ENCODE results near the gene FGF14.
A peak's percentile ranks its signal among the peaks of the same experiment; 100 is the strongest.

Gene FGF14

DNA sequence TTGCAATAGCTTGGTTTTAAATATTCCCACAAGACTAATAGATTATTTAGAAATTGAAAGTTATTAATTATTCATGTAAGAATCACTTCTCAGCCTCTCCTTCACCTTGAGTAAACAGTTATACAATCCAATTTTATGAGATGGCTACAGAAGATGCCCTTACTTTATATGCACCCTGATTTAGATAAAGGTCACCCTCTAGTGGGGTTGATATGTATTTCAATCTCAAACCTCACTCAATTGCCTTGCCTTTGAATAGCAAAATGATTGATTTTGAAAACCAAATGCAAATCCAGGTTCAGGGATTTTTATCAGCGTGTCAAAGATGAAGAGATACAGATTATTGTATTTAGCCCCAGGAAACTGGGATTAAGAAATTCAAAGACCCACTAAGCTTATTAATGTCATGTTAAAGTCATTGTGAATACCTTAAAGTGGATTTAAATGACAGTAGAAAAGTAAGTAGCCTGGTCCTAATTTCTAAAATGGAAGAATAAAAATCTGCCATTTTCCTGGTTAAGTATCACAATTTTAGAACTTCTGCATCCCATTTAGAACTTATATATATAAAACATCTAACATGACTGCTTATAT, 644.3 kb downstream of the FGF14 start:
- peak; percentile 57 for DNase-seq

DNA sequence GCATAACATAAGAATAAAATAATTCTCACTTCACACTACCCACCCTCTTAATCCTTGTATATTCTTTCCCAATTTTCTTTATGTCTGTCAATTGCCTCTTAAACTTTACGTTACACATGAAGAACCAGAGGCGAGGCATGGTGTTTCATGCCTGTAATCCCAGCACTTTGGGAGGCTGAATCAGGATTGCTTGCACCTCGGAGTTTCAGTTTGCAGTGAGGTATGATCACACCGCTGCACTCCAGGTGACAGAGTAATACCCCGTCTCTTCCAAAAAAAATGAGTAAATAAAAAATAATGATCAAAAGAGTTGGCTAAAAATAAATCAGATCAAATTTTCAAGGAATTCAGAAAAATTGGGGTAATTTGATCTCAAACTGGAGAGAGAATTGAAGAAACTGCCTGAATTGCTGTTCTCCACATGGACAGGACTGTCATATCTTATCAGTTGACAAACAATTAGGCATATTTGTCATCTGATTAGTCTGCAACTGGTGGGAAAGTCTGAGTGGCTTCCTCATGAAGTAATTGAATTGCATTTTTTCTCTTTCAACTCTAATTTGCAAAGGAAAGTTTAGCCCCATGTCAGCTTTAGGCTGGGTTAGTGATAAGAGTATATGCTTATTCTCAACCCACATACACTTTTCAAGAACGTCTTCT, 646.5 kb downstream of the FGF14 start:
- no peak for DNase-seq

DNA sequence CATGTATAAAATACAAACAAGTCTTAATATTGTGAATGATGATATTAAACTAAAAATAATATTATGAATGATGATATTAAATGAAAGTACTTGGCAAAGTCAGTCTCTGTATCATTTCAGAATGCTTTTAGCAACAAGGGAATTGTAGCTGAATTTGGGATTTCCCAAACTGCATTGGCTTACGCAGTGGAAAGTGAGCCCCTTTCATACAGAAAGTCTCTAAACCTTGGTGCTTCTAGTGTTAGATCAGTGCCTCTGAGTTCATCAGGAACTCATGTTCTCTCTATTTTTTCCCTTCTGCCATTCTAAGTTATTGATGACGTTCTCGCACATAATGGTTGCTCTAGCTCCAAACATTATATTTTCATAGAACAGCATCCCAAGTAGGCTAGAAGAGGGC, 649.4 kb downstream of the FGF14 start:
- DNase-seq = no peak

DNA sequence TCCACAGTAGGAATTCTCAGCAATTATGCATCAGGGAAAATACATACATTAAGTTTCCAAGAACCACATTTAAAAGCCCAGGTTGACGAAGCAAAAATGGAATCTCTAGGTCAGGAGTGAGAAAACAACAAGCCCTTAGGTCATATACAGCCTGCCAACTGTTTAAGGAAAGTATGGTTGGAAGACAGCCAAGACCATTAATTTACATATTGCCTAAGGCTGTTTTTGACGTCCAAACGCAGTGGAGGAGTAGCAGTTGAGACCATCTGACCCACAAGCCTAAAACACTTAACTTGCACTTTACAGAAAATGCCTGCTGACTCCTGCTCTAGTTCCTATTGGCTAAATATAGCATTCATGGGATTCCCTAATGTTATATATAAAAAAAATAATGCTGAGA, 650.4 kb downstream of the FGF14 start:
- DNase-seq = peak; percentile 29

DNA sequence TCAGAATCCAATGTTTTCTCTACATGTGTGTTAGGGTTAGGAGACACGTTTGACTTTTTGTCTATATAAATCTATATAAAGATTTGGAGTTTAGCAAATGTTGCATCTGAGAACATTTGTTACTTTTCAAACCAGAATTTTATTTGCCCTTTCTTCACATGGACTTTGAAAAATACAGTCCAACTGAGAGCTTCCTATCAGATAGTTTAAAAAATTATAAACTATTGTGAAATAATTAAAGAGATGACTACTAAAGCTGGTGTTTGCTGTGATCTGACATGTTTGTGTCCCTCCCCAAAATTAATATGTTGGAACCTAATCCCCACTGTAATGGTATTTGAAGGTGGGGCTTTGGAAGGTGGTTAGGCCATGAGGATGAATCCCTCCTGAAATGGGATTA, 652.3 kb downstream of the FGF14 start:
- no peak for DNase-seq

DNA sequence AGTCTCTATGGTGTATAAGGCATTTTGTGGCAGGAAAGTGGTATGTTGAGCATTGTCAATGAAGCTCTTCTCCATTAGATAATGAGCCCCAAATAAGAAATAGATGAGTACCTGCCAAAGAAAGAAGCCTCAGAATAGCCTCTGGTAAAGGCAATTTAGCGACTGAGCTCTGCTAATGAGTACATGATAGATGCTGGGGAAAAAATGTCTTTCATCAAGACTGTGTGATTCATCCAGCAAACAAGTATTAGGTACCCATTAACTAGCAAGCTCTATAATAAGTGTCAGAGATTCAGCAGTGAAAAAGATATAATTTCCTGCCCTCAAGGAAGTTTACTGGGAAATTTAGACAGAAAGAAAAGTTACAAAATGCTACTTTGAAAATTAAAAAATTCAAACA, 654.8 kb downstream of the FGF14 start:
- no peak for DNase-seq

DNA sequence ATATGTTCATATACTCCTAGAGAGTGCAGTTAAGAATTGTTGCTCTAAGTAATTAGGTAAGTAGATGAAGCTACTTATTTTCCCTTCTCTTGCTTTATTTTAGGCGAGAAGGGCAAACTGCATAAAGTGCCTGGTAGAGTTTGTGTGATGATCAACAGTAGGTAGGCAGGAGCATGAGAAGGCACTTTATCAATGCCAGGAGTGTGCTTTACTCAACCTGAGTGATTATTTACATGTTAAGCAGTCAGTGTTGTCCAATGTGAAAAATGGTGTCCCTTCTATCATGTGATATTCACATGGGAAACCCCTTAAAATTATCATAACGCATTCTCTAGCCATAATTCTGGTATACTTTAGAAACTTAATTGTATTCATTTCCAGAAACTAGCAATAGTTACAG, 655.3 kb downstream of the FGF14 start:
- no peak for DNase-seq

DNA sequence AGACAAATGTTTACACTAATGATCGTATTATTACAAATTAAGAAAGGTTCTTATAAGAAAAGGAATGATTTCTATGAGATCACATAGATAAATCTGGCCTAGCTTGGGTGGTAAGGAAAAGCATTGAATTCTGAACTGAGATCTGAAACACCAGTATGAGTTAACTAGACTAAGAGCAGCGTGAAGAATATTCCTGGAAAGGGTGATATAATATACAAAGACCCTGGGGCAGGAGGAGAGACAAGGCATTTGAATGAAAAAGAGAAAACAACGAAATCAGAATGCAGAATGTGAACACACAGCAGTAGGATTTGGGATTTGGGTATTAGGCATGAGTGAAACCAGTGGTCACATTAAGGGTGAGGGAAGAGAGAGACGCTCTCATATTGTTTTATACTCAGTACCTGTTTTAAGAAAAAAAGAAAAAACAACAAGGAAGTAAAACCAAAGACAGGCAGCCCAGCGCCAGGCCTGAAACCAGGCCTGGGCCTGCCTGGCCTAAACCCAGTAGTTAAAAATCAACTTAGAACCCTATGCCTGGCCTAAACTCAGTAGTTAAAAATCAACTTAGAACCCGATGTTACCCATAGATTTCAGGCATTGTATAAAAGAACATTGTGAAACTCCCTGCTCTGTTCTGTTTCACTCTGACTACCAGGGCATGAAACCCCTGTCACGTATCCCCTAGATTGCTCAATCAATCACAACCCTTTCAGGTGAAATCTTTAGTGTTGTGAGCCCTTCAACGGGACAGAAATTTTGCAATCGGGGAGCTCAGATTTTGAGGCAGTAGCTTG, 662.3 kb downstream of the FGF14 start:
- DNase-seq = no peak

DNA sequence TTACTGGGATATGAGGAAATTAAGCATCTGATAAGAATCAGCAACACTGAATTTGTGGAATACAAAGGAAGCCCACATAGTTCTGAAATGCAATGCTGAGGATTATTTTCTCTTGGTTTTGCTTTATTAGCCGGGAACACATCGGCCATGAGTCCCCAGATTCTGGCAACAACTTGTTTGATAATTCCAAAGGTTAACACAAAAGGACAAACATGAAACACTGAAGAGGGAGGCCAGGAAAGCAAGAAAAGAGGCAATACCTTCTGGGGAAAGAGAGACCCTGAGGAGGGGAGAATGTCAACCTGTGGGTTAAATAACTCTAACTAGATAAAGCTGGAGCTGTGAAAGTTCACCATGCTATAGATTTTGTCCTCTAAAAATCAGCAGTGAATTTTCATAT, 663.5 kb downstream of the FGF14 start:
- DNase-seq = no peak

DNA sequence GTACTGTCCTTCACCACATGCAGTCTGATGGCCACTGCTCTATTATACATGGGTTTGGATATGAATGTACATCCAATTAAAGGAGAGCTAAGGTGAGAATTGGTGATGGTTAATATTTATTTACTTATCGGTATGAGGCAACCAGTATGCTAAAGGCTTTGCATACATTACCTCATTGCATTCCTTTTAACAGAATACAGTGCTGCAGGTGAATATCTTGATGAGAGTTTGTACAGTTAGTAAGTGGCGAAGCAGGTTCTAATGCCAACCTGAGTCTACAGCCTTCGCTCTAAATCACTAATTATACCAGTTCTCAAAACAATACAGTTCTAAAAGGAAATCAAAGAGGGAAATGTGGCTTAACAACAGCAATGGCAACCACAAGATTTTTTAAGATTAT, 665.3 kb downstream of the FGF14 start:
- DNase-seq = no peak

DNA sequence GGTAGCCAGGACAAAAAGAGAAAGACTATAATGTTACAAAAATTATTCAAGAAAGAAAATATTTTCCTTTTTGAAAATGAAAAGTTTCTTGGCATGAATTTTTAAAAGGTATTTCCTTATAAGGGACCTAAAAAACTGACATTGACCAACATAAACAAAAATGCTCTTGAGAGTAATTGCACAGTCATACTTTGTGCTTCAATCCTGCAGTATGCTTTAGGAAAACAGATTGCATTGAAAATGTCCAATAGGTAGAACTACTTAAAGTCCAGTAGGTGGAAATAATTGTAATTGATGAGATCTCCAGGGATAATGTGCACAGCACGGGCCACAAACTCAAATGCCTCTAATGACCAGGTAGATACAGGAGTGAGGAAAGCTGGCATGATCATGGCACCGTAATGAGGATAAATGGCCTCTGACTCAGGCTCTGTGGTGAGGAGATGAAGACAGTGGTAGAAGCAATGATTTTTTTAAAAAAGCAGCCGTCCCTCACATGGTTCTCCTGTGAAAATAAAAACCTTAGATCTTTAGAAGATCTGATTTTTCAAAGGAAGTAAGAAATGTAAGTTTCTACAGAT, 671.3 kb downstream of the FGF14 start:
- DNase-seq = no peak

DNA sequence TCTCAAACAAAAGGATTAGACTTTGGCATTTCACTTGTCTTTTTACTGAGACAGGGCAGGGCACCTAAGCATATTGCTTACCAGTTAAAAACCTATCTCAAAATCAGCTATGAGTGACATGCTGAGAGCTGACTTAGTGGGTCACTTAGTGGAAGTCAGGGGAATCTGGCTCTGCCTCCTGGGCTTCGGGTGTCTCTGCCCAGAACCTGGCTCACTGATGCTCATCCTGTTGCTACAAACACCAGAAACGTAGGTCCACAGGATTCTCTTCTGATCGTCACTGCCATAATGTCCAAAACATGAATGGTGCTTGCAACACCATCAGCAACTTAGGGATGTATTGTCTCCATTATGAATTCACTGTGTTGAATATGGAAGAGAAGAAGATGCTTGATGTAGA, 673.2 kb downstream of the FGF14 start:
- DNase-seq = no peak

DNA sequence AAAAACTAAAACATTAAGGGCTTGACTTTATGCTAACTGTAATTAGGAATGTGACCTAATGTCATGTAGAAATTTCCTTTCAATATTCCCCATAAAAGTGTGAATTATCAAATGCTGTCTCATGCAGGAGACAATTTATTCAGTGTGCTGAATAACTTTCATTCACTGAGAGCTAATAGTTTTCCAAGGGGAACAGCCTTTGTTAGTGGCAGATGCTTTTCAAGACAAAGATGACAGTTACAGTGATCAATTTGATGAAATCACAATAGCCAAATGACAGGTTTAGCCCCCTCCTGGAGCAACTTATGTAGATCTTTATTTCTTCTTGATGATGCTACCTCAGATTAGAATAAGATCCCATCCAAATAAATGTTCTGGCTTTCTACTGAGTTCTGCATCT, 673.8 kb downstream of the FGF14 start:
- DNase-seq = no peak

DNA sequence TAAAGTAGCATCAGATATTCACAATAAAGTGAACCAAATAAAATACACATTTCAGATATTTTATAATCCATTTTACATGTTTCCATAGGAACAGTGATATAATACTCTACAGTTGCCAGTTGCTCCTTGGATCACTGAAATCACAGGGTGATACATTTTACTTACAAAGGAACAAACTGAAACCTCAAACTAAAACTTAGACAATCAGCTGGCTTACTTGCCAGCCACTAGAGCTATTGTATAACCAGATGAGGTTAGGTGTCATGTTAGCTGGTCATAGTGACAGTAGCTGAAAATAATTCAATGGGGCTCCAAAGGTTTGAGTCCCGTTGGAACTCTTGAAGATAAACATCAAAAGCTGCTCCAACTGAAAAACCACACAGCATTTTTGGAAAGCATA, 674.7 kb downstream of the FGF14 start:
- no peak for DNase-seq

DNA sequence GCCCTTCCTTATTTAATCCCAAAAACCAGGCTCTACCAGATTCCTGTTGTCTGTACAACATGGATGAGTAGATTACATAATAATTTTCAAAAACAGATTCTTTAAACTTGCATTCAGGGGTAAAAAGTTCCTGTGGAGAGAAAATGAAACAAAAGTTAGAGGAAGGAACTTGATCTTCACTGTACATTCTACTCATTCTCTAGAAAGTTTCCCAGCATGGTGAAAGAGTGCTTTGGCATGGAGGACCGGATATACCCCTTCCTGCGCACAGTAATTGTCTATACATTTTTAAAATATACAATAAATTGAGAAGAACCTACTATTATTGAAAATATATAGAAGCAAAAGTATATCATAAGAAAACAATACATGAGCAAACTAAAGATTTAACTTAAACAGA, 675.2 kb downstream of the FGF14 start:
- DNase-seq = no peak

DNA sequence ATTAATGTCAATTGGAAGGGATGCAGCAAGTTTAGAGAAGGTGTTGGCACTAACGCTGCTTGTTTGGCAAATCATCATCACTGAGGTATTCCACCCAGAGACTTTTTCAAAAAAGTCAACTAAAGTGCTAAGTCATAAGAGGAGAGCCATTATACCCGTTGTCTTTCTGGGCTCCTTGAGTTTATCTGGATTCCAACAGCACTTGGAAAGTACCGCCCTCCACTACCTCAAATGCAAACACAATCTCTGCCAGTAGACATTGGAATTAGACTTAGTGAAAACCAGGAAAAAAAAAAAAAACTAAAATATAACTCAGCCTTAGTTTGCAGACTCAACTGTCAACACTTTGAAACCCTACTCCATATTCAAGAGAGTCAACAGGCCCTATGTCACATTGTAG, 683.4 kb downstream of the FGF14 start:
- no peak for DNase-seq

DNA sequence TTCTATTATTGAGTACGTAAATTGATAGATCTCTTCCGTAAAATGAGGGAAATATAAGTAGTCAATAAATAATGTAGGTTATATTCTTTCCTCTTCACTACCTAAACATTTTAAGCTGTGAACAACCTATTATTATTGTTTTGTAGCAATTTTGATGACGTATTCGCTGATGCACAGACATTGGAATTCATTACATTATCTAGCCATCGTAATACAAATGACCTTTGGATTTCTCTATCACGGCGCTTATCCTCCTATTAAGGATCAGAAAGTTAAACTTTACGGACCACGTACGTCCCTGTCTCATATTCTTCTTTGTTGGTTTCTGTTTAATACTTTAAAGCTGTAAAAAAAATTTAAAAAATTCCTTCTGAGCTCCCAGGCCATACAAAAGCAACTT, 684.5 kb downstream of the FGF14 start:
- DNase-seq = no peak

DNA sequence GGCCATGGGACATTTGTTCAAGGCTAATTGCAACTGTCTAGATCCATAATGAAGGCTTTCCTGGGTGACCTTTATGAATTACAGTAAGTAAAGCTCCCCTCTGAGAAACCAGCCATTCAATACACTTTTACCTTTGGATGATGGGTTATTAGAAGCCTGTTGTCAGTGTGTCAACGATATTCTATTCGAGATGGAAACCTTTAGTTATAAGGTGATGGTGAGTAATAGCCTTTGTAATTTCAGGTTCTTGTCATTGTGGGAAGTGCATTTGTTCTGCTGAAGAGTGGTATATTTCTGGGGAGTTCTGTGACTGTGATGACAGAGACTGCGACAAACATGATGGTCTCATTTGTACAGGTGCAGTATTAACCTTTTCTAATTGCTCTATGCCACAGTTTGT, 687.7 kb downstream of the FGF14 start:
- DNase-seq = peak; percentile 64

DNA sequence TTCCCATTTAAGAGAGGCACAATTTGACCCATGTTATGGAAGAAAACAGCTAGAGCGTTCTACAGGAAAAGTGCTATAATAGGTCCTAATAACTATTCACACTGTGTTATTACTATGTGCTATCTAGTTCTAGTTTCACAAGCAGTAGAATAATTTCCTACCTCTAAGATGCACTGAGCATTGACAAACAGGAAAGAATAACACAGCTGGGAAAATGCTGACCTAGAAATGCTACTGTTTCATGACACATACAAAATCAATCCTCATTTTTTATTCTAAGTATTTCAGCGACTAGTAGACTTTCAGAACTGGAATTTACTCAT, 689.9 kb downstream of the FGF14 start:
- DNase-seq = no peak

DNA sequence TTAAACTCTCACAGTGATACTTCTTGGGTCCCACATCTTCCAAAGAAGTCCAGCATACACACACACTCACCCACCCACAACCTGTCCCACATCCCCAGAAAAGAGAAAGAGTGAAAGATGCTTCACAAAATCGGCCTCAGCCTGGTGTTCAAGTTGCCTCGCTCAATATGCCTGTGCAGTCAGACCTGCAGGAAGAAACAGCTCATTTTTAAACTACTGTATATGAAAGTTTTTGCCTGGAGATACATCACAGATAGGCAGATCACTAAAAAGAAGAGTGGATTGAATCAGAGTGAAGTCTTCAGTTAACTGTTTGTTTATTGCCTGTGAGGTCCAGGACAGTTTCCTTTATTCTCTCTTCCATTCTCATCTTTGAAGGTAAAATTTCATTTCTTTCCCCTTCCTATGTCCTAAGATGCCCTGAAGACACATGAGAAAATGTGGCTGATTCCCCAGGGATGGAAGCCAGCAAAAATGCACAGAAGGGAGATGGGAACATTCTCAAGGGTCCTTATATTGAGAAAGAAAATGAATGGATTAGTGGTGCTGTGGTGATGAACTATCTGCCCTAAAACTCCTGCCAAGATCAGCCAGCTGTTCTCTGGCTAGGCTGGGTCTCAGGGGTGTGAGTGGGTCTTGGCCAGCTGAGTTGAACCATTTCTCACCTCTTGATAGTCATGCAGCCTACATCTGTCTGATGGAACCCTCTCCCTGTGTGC, 690.4 kb downstream of the FGF14 start:
- no peak for DNase-seq

DNA sequence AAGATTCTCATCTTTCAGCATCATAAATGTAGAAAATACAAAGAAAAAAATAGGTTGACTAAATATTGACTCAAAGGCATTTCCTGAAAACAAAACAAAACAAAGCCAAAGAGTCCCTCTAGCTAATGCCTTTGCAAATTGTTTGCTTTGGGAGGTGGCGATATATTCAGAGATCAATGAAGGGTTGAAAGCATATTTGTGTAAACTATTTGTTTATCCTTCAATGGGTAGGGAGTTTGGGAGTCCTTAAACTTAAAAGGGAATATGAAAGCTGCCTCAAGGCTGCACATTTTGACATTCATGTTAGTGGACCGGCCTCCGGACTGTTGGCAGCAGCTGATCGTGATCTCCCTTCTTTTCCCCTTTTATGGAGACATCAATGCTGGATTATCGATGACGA, 691.9 kb downstream of the FGF14 start:
- no peak for DNase-seq

DNA sequence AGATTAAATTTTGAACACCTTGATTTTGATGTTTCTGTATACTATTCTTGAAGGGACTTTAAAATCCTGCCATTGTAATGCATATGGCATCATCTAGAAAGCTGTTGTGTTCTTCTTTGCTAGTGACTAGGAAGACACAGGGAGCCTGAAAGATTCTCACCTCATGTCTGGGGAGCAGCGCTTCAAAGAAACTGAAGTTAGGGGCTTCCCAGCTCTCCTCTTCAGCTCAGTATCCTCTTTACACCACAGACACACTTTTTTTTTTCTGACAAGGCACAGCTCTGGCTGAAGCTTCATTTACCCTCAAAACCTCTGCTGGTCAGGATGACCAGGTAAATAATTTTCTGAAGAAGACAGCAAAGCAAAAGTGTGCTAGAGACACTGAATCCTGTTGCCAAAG, 693.7 kb downstream of the FGF14 start:
- DNase-seq = no peak

DNA sequence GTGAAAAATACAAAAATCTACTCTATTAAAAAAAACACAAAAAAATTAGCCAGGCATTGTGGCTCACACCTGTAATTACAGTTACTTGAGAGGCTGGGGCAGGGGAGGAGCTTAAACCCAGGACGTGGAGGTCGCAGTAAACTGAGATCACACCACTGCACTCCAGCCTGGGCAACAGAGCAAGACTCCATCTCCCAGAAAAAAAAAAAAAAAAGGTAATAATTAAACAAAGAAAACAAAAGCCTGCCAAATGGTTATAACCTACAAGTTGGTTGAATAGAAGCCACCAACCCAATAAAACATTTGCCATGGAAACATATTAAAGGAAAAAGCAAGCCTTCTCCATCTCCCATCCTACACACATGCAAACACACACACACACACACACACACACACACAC, 694.2 kb downstream of the FGF14 start:
- DNase-seq = no peak

DNA sequence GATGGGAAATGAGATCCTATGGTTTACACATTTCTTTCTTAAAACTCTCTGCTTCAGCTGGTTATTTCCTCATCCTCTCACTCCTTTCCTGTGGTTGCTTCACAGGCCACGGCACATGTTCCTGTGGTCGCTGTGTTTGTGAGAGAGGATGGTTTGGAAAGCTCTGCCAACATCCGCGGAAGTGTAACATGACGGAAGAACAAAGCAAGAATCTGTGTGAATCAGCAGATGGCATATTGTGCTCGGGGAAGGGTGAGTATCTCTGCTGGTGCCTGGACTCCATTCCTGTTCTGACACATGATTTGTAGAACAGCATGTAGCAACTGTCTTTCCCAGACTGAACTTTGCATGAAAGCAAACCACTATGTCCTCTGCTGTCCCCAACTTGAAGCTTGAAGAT, 695.2 kb downstream of the FGF14 start:
- DNase-seq = peak; percentile 30
